GM21529 (cell line): ENCODE data around the gene NRG2.
A peak's percentile ranks its signal among the peaks of the same experiment; 100 is the strongest.

ENCODE experiments used
- ATAC-seq: cut with Tn5 transposase; IDR thresholded peaks from one replicate; pipeline ENCODE4 v1.9.1; 2021; ENCODE audit not compliant: unreplicated experiment

NRG2 gene

DNA sequence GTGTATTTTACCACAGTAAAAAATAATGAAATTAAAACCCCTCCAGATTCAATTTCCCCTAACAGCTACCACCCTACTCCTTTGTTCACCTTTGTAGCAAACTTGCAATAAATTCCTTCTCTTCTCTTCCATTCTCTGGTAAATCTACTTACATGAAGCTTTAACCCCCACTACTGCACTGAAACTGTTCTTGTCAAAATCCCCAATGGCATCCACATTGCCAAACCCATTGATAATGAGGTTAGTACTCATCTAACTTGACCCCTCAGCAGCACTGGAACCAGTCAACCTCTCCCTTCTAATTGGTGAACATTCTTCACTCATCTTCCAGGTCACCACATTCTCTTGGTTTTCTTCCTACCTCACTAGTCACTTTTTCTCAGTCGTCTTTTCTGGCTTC, 29.6 kb downstream of the NRG2 start:
- no peak for ATAC-seq

- no peak for ATAC-seq
These were observed 30.7 kb downstream of the NRG2 start for GRCh38 chr5:140012443-140012842.

DNA sequence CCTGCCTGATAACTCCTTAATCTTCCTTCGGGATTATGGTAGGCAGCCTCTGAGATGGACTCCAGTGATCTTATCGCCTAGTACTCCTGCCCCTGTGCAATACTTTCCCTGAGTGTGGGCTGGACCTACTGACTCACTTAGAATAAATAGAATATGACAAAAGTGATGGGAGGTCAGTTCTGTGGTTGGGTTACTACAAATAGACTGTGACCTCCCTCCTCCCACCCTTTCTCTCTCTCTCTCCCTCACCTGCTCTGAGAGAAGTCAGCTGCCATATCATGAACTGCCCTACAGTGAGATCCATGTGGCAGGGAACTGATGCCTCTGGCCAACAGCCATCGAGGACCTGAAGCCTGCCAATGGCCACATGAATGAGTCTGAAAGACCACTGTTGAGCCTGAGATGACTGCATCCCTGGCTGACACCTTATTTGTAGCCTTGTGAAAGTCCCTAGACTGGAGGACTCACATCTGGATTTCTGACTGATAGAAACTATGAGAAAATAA, 31.7 kb downstream of the NRG2 start:
- peak; percentile 82 for ATAC-seq

- ATAC-seq, result no peak
These were observed 32.3 kb downstream of the NRG2 start for GRCh38 chr5:140010798-140011197.

- ATAC-seq, result no peak
These were observed 35.8 kb downstream of the NRG2 start for GRCh38 chr5:140007311-140007710.

DNA sequence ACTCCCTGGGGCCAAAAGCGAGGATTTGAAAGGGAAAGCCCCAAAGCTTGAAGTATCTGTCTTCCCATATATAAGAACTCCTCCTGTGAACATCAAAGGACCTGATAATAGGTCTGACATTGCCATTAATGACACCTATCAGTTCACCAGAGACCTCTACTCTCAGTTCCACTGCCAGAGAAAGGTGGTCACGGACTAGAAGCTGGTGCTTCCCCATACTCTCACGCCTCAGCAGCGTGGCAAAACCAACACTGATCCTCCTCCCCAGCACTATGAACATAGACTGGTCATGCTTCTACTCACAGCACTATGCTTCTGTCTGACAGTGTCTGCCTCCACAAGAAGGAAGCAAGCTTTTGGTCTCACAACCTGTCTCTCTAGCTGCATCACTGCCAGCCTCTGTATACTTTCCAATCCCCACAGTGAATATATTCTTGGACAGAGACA, 37.9 kb downstream of the NRG2 start:
- ATAC-seq, result peak; percentile 96

DNA sequence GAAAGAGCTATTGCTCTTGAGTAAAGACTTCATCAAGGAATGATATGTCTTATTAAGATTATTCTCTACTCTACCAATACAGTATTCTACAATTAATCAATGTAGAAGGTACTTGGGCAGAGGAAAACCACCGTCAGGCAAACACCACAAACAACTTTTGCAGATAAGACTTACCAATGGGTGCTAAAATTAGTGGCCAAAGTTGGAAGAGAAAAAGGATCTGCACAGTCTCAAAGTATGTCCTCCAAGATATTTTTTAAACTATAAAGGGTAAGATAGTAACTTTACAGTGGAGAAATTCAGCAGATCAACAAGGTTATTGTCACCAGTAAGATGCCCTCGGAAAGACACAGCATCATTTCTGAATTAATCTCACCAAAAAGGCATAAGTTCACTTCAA, 38.9 kb downstream of the NRG2 start:
- ATAC-seq, result no peak

GRCh38 chr5:140003519-140003918, 39.6 kb downstream of the NRG2 start:
- no peak for ATAC-seq

DNA sequence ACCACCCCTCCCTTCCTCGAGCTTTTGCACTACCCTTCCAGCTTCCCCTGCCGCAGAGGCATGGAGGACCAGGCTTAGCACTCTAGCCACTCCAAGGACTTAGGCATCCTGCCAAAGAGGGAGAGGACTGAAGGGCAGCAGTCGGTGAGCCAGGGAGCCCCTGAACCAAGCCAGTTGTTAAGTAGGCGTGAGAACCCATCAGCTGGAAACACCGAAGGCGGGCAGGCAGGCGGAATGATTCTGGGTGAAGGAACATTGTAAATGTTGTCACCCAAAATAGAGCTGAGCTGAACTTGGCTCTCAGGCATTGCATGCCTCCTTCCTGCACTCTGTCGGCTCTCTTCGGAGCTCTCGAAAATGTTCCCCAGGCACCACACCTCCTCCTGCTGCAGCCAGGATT, 42.8 kb downstream of the NRG2 start:
- ATAC-seq, result no peak

DNA sequence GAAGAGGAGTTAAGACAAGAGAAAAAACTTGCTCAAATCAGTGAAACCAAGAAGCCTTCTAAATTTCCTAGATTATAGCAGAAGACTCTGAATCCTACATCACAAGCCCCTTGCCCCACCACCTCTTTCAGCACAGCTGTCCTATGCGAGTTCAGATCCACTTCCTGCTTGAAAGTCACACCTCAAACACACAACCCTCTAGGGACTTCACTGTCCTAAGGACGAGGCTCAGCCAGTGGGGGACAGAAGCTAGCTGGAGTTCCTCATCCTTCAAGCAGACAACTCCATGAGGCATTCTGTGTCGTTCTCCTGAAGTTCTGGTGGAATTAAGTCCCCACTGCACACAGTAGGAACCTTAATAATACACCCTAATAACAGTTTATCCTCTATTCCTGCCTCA, 44.3 kb downstream of the NRG2 start:
- no peak for ATAC-seq

DNA sequence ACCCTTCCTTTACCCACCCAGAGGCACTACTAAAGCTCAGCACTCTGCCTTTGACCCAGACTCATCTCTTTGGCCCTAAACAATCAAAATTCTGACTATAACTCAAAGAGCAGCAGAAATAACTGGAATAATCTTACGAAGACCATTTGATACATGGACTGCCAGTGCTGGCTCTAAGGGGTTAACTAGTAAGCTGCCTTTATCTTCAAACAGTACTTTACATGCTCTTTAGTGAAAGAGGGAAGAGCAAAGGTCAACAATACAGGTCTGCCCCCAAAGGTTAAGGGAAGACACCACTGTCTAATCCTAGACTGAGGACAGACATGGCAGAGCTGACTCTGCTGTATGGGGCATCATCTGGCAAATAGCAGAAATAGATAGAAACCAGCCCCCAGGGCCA, 45.8 kb downstream of the NRG2 start:
- ATAC-seq, result no peak

- ATAC-seq, result no peak
These were observed 47.2 kb downstream of the NRG2 start for GRCh38 chr5:139995929-139996328.

- no peak for ATAC-seq
These were observed 48.9 kb downstream of the NRG2 start for GRCh38 chr5:139994234-139994633.

DNA sequence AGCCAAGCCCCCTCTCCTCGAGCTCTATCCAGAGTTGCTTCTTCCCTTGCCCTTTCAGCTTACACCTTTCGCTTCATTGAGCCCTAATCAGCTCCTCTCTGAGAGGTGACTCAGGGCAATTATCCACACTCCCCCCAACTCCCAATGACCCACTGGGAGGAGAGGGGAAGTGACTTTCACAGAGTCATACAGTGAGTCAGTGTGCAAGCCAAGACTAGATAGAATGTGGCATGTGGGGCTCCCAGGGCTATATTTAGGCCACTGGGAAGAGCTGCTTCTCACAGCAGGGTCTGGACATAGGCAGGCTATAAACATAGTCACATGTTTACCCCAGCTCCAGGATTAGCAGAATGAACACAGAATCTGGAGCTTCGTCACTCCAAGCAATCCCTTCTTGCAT, 57.4 kb downstream of the NRG2 start:
- no peak for ATAC-seq

GRCh38 chr5:139985290-139985689, 57.8 kb downstream of the NRG2 start:
- no peak for ATAC-seq

- no peak for ATAC-seq
These were observed 58.3 kb downstream of the NRG2 start for GRCh38 chr5:139984816-139985215.

DNA sequence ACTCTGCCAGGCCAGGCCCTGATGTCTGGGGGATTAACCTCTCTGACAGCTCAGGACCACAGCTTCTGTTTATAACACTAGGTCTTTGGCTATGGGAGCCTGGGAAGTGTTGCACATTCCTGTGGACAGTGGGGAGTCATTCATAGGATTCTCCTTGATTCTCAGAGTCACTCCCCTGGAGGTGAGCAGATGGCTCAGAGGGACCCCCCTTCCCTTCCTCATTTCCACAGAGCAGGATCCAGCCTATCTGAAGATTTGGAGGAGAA, 60.2 kb downstream of the NRG2 start:
- ATAC-seq, result no peak

GRCh38 chr5:139982157-139982974, 60.7 kb downstream of the NRG2 start:
- no peak for ATAC-seq

DNA sequence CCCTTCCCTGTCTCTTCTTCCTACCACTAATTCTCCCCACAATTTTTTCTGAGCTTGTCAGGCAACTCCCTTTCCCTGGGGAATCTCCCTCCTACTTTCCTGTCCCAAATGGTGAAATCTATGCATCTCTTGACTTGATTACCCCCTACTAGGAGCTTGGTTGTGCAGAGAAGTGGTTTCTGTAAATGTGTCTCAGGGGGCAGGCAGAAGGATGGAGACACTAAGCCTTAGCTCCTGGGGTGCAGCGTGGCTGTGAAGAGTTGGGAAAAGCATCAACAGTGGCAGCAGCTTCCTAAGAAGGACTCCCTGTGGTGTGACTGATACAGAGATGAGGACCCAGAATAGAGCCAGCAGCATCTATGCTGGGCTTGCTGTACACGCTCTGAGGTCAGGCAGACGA, 62.3 kb downstream of the NRG2 start:
- ATAC-seq, result no peak

DNA sequence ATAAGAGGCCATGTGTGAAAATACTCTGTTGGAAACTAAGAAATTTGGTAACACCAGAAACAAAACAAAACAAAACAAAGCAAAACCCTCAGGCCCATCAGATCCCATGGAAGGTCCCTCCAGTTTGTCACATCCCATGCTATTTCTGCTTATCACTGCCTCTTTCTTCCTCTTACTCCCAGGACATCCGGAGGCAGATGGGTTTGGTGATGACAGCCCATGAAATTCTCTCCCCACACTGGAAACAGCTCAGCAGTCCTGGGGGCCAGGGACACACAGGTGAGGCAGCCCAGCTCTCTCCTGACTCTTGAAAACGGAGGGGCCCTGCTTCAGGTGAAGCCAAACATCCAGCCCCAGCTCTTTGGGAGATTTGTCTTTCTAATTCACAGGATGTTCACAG, 63.2 kb downstream of the NRG2 start:
- no peak for ATAC-seq

GRCh38 chr5:139979518-139979917, 63.6 kb downstream of the NRG2 start:
- no peak for ATAC-seq

GRCh38 chr5:139976703-139977102, 66.4 kb downstream of the NRG2 start:
- no peak for ATAC-seq

DNA sequence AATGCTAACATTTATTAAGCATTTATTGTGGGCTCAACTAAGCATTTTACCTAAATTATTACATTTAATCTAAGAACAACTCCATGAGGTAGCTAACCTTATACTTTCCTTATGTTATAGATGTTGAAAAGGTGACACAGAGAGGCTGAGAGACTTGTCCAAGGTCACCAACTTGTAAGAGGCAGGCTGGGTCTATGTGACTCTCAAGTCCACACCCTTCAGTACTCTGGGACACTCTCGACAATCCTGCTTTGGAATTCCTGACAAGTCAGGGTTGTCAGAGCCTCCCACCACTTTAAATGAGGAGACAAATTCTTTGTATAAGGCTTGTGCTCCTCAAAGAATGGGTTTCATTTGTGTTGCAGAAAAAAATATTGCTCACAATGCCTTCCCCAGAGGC, 67.2 kb downstream of the NRG2 start:
- ATAC-seq, result no peak
